Spleen (tissue), 7 donors: Measurements from ENCODE around the gene LRRC4C.

Source experiments
- CTCF ChIP-seq, 11 experiments: fragments of 200-600 bp in 7 of 11; fragments of 450-650 bp in 4 of 11; sonication (generic) in 4 of 11; IDR thresholded peaks in 8 of 11; conservative IDR thresholded peaks in 3 of 11; 1 replicate in 7 of 11; 2 replicates in 4 of 11; pipeline versions ENCODE4 v1.4.0 to v1.8.0; 2016 to 2021; ENCODE audit warnings: antibody characterized with exemption in 11 of 11, inconsistent platforms in 4 of 11, mild to moderate bottlenecking in 1 of 11
- POLR2A ChIP-seq, 3 donors: fragments of 450-650 bp; IDR thresholded peaks; one replicate each; pipeline ENCODE4 v1.5.1; 2017; ENCODE audit warnings: antibody characterized with exemption in 3 of 3, mild to moderate bottlenecking in 1 of 3
- POLR2AphosphoS5 ChIP-seq, 3 donors: sonication (generic); formaldehyde crosslinking; IDR thresholded peaks; one replicate each; pipeline ENCODE4 v1.5.1; 2017; ENCODE audit warnings: antibody characterized with exemption in 3 of 3
- donor health status: DM: no; HTN: no; CAD: no; lungs with moderate emphysema.
- donor health status: DM: no; HTN: no; CAD: no.
- donor health status: DM: no; HTN: no; CAD: no.

DNA sequence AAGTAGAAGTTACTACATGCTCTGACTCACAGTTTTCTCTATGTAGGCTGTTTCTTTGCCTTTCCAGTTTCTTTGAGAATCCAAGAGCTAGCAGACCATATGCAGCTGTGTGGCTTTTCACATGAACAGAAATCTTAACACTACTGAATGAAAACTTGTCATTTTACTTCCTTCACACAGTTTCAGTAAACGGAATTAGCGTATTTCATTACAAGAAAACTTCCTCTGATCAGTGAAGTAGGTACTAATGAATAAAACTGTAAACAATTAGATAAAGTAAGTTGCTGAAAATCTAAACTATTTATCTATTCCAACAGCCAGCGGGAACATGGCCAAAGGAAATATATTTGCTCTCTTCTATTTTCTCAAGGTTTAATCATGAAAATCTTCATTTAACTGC, 953.2 kb downstream of the LRRC4C start:
- TF ChIP-seq CTCF (IDR thresholded peaks at IDR 0.05 in 8 of 11, conservative IDR thresholded peaks at IDR 0.05 in 3 of 11) (no peak), POLR2A (IDR thresholded peaks at IDR 0.05) (no peak), POLR2AphosphoS5 (IDR thresholded peaks at IDR 0.05) (no peak)
